CD14-positive monocyte (primary cell): ENCODE measurements around the gene NCMAP. TPM values are rescaled to one million over a fixed set of nuclear protein-coding genes. Genes with fewer than 3 reads are reported as not detected.

Source experiments
- DNase-seq, 3 donors: peaks; one replicate each; pipeline ENCODE4 v3.0.0-alpha.2; 2011 to 2022
- H2AFZ ChIP-seq: 2 replicates; pipeline ENCODE4 v1.6.0; 2012; ENCODE audit warnings: mild to moderate bottlenecking, low read depth, low read length, inconsistent platforms; ENCODE audit not compliant: insufficient read depth, poor library complexity, severe bottlenecking
- H3K27ac ChIP-seq, 2 donors: 1 replicate in 1 of 2; 2 replicates in 1 of 2; pipeline ENCODE4 v1.5.1; 2012 to 2013; ENCODE audit warnings: low read length in 2 of 2, control low read depth in 1 of 2, inconsistent platforms in 1 of 2, low read depth in 1 of 2, mild to moderate bottlenecking in 1 of 2
- H3K27me3 ChIP-seq, 2 donors: one replicate each; pipeline versions ENCODE4 v1.6.0 to v1.6.1; 2011 to 2013; ENCODE audit warnings: low read length in 2 of 2; ENCODE audit not compliant: control insufficient read depth in 2 of 2, insufficient read depth in 2 of 2
- H3K36me3 ChIP-seq, 2 donors: replicated peaks in 1 of 2; 1 replicate in 1 of 2; 2 replicates in 1 of 2; pipeline versions ENCODE4 v1.5.1 to v1.6.1; 2012 to 2013; ENCODE audit warnings: low read length in 2 of 2, control low read depth in 1 of 2, inconsistent platforms in 1 of 2, mild to moderate bottlenecking in 1 of 2; ENCODE audit not compliant: insufficient read depth in 2 of 2, control insufficient read depth in 1 of 2
- H3K4me1 ChIP-seq, 2 donors: 1 replicate in 1 of 2; 2 replicates in 1 of 2; pipeline versions ENCODE4 v1.5.1 to v1.6.1; 2012 to 2013; ENCODE audit warnings: low read length in 2 of 2, control low read depth in 1 of 2, inconsistent platforms in 1 of 2, mild to moderate bottlenecking in 1 of 2, moderate library complexity in 1 of 2; ENCODE audit not compliant: insufficient read depth in 2 of 2, control insufficient read depth in 1 of 2
- H3K4me2 ChIP-seq: replicated peaks from 2 replicates; pipeline ENCODE3; 2012; ENCODE audit warnings: low read length, moderate library complexity, mild to moderate bottlenecking; ENCODE audit not compliant: poor library complexity, severe bottlenecking; ENCODE audit errors: extremely low read depth
- H3K4me3 ChIP-seq, 3 experiments: fragments of 200-600 bp in 1 of 3; sonication (generic) in 1 of 3; replicated peaks in 1 of 3; 1 replicate in 2 of 3; 2 replicates in 1 of 3; pipeline ENCODE4 v1.5.1; 2011 to 2013; ENCODE audit warnings: low read length in 3 of 3, mild to moderate bottlenecking in 3 of 3, control low read depth in 2 of 3, low read depth in 2 of 3, inconsistent platforms in 1 of 3, moderate library complexity in 1 of 3
- H3K79me2 ChIP-seq: 2 replicates; pipeline ENCODE4 v1.6.0; 2012; ENCODE audit warnings: mild to moderate bottlenecking, control low read depth, inconsistent platforms, low read length, moderate library complexity; ENCODE audit not compliant: insufficient read depth
- H3K9ac ChIP-seq: 2 replicates; pipeline ENCODE4 v1.6.0; 2017; ENCODE audit warnings: low read length, mild to moderate bottlenecking; ENCODE audit not compliant: insufficient read depth, poor library complexity, severe bottlenecking
- H3K9me3 ChIP-seq, 2 donors: replicated peaks in 1 of 2; 1 replicate in 1 of 2; 2 replicates in 1 of 2; pipeline versions ENCODE4 v1.5.1 to v1.6.1; 2012 to 2013; ENCODE audit warnings: low read length in 2 of 2, control low read depth in 1 of 2; ENCODE audit not compliant: control insufficient read depth in 1 of 2, insufficient read depth in 1 of 2
- H4K20me1 ChIP-seq: 2 replicates; pipeline ENCODE4 v1.6.0; 2012; ENCODE audit warnings: mild to moderate bottlenecking, low read length, control low read depth, moderate library complexity; ENCODE audit not compliant: insufficient read depth
- H3K27ac Mint-ChIP-seq, 7 donors: one replicate each; pipeline ENCODE4 v1.8.0; 2020; ENCODE audit warnings: mild to moderate bottlenecking in 7 of 7, mixed read lengths in 7 of 7, moderate library complexity in 6 of 7, inconsistent platforms in 2 of 7
- H3K27me3 Mint-ChIP-seq, 3 donors: one replicate each; pipeline ENCODE4 v1.8.0; 2021 to 2022; ENCODE audit warnings: low read depth in 3 of 3, mild to moderate bottlenecking in 3 of 3, mixed read lengths in 3 of 3, moderate library complexity in 3 of 3, inconsistent platforms in 1 of 3
- H3K36me3 Mint-ChIP-seq, 2 donors: one replicate each; pipeline ENCODE4 v1.8.0; 2020; ENCODE audit warnings: mixed read lengths in 2 of 2, inconsistent platforms in 1 of 2, mild to moderate bottlenecking in 1 of 2
- H3K4me1 Mint-ChIP-seq: one replicate; pipeline ENCODE4 v1.8.0; 2020; ENCODE audit warnings: mild to moderate bottlenecking, mixed read lengths
- H3K4me3 Mint-ChIP-seq, 2 donors: one replicate each; pipeline ENCODE4 v1.8.0; 2020; ENCODE audit warnings: mild to moderate bottlenecking in 2 of 2, mixed read lengths in 2 of 2, moderate library complexity in 1 of 2
- H3K9me3 Mint-ChIP-seq, 7 donors: one replicate each; pipeline ENCODE4 v1.8.0; 2020 to 2022; ENCODE audit warnings: mixed read lengths in 7 of 7, mild to moderate bottlenecking in 6 of 7, moderate library complexity in 6 of 7, inconsistent platforms in 2 of 7
- CTCF ChIP-seq: fragments of 200-600 bp; IDR thresholded peaks from one replicate; pipeline ENCODE4 v1.8.0; 2022; ENCODE audit warnings: antibody characterized with exemption, mild to moderate bottlenecking
- WGBS: methylation state at CpG from one replicate; pipeline ENCODE4 v1.1.5; 2013; ENCODE audit warnings: missing lambda C conversion rate; ENCODE audit not compliant: insufficient coverage; 5-methylcytosine and 5-hydroxymethylcytosine counted together
- intact Hi-C, 2 donors: fragments of 100-400 bp; cut with micrococcal nuclease; formaldehyde crosslinking; loops; one replicate each; pipeline versions ENCODE4 v1.15.0 to v1.15.1; 2023
- polyA plus RNA-seq, 3 donors: library from polyadenylated mRNA; depleted of rRNA in 1 of 3; unstranded in 2 of 3; stranded (reverse) in 1 of 3; fragments of 300-500 nt in 2 of 3; fragments of >200 nt in 1 of 3; fragmentation: Illumina TruSeq in 2 of 3; gene quantifications; 1 replicate in 2 of 3; 2 replicates in 1 of 3; pipeline ENCODE4 v1.2.3, GENCODE V29; 2012 to 2021

Gene NCMAP
- polyA plus RNA-seq, 3 donors = not detected

DNA sequence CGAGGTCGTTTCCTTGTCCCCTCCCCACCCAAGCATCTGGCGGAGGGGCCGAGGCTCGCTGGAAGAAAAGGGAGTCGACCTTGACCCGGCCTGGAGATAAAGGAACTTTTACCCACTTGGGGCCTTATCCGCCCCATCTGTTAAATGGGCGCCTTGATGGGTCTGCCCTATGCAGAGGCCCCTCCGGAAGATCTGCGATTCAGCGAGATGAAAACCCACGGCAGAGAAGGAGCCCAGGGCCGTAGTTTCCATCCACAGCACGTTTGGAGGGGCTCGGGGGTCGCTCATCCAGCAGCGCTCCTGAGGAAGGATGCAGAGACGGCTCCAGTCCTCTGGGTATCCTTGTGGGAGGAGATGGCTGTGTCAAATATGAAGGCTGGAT, 518 bp downstream of the NCMAP start:
- Histone ChIP-seq H3K9me3 (peaks cover 0 to 8% of the 10 kb centered on the region in 2 donors), H3K27ac (no peak overlapping the region), H4K20me1 (no peaks in the 10 kb centered on the region), H3K4me2 (peak overlapping the region; percentile 15), H3K4me3 (no peak overlapping the region), H3K27me3 (peaks cover 24 to 44% of the 10 kb centered on the region in 2 donors), H3K4me1 (peaks cover 6 to 23% of the 10 kb centered on the region in 2 donors), H3K36me3 (no peaks in the 10 kb centered on the region), H2AFZ (no peak overlapping the region), H3K9ac (peak overlapping the region; percentile 15), H3K79me2 (no peaks in the 10 kb centered on the region)
- H3K4me3 Mint-ChIP-seq = peak overlapping the region in 1 of 2 donors; percentile 69
- peaks cover 22% of the 10 kb centered on the region for H3K4me1 Mint-ChIP-seq
- peaks cover 0 to 8% (median 3%) of the 10 kb centered on the region in 7 donors for H3K9me3 Mint-ChIP-seq
- peaks cover 38 to 63% (median 41%) of the 10 kb centered on the region in 3 donors for H3K27me3 Mint-ChIP-seq
- intact Hi-C loops = no loop called here
- 67% methylated on average over 14 of the region's 19 CpGs for WGBS
- no peak for TF ChIP-seq CTCF
- no peak for DNase-seq
- H3K36me3 Mint-ChIP-seq = peaks cover 0 to 3% of the 10 kb centered on the region in 2 donors
- H3K27ac Mint-ChIP-seq = no peak overlapping the region

- no peak overlapping the region for H3K9ac ChIP-seq
- peaks cover 24 to 43% of the 10 kb centered on the region in 2 donors for H3K27me3 ChIP-seq
- H3K27ac ChIP-seq = no peak overlapping the region
- peaks cover 38 to 59% (median 38%) of the 10 kb centered on the region in 3 donors for H3K27me3 Mint-ChIP-seq
- peaks cover 0 to 8% of the 10 kb centered on the region in 2 donors for H3K9me3 ChIP-seq
- WGBS = 95% methylated on average over 4 of the region's 6 CpGs
- H3K79me2 ChIP-seq = no peaks in the 10 kb centered on the region
- TF ChIP-seq CTCF = no peak
- no peaks in the 10 kb centered on the region for H3K36me3 ChIP-seq
- peaks cover 0 to 3% of the 10 kb centered on the region in 2 donors for H3K36me3 Mint-ChIP-seq
- peaks cover 0 to 8% (median 3%) of the 10 kb centered on the region in 7 donors for H3K9me3 Mint-ChIP-seq
- H3K27ac Mint-ChIP-seq = no peak overlapping the region
- H3K4me2 ChIP-seq = no peak overlapping the region
- H3K4me3 Mint-ChIP-seq = peak overlapping the region in 1 of 2 donors; percentile 41
- no peak for DNase-seq
- no peak overlapping the region for H3K4me3 ChIP-seq
- no peak overlapping the region for H2AFZ ChIP-seq
- peaks cover 22% of the 10 kb centered on the region for H3K4me1 Mint-ChIP-seq
- intact Hi-C loops = no loop called here
- H4K20me1 ChIP-seq = no peaks in the 10 kb centered on the region
- H3K4me1 ChIP-seq = peaks cover 6 to 23% of the 10 kb centered on the region in 2 donors
Measured at GRCh38 chr1:24557220-24557619, 1.3 kb downstream of the NCMAP start.
